ENCODE results near the gene ZNF358. TPM values are rescaled to one million over a fixed set of nuclear protein-coding genes. Genes with fewer than 3 reads are reported as not detected.

Gene ZNF358
- total RNA-seq, 4 donors from 2014 or later, result 19.1 to 69.1 (median 33.8) TPM

DNA sequence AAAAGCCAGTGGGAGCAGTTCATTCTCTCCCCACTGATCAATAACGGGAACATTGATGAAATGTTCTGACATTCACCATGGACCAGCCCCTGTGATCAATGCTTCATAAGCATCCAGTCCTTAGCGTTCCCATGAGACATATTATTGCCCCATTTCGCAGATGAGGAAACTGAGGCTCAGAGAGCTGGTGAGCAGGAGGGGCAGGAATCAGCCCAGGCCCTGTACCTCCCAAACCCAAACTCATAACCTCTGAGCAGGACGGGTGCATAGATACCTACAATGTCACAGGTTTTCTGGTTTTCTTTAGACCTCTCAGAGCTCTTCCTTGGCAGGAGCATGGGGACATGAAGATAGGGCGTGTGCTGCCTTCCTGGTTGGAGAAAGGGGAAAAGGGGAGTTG lies 8.6 kb downstream of the ZNF358 start:
- TF ChIP-seq, protein P1, sequence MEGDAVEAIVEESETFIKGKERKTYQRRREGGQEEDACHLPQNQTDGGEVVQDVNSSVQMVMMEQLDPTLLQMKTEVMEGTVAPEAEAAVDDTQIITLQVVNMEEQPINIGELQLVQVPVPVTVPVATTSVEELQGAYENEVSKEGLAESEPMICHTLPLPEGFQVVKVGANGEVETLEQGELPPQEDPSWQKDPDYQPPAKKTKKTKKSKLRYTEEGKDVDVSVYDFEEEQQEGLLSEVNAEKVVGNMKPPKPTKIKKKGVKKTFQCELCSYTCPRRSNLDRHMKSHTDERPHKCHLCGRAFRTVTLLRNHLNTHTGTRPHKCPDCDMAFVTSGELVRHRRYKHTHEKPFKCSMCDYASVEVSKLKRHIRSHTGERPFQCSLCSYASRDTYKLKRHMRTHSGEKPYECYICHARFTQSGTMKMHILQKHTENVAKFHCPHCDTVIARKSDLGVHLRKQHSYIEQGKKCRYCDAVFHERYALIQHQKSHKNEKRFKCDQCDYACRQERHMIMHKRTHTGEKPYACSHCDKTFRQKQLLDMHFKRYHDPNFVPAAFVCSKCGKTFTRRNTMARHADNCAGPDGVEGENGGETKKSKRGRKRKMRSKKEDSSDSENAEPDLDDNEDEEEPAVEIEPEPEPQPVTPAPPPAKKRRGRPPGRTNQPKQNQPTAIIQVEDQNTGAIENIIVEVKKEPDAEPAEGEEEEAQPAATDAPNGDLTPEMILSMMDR (IDR thresholded peaks at IDR 0.05), result no peak
- no peak for TF ChIP-seq POLR2A (IDR thresholded peaks at IDR 0.05)
- no peak overlapping the region for H3K27ac ChIP-seq
- no peak for DNase-seq
- intact Hi-C loops (cut with DNase I; ENCODE audit: low total_unique reads), result no loop called here
- no peak overlapping the region for H3K4me3 ChIP-seq
- H3K9me3 ChIP-seq, result no peaks in the 10 kb centered on the region
- H3K36me3 ChIP-seq, result no peaks in the 10 kb centered on the region
- H3K27me3 ChIP-seq, result no peaks in the 10 kb centered on the region
- peaks cover 0 to 8% of the 10 kb centered on the region in 2 donors for H3K4me1 ChIP-seq

DNA sequence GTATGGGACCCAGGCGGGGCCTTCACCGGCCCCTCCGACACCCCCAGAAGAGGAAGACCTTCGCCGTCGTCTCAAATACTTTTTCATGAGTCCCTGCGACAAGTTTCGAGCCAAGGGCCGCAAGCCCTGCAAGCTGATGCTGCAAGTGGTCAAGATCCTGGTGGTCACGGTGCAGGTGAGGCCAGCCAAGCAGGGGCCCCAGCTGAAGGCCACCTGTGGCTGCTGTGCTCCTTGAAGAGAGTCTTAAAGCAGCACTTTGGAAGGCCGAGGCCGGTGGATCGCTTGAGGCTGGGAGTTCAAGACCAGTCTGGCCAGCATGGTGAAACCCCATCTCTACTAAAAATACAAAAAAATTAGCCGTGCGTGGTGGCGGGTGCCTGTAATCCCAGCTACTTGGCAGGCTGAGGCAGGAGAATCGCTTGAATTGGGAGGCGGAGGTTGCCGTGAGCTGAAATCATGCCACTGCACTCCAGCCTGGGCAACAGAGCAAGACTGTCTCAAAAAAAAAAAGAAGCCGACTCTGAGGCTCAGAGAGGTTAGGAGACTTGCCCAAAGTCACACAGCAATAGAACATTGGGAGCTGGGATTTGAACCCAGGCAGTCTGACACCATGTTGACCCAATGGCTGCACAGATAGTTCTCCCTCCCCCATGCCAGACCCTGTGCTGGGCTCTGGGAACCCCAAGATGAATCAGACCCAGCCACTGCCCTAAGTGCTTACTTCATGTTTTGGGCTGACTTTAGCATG lies 9.3 kb downstream of the ZNF358 start:
- Histone ChIP-seq H3K4me3 (no peak overlapping the region), H3K9me3 (no peaks in the 10 kb centered on the region), H3K4me1 (peaks cover 0 to 8% of the 10 kb centered on the region in 2 donors), H3K27me3 (no peaks in the 10 kb centered on the region), H3K36me3 (no peaks in the 10 kb centered on the region), H3K27ac (no peak overlapping the region)
- TF ChIP-seq, protein P1 (IDR thresholded peaks at IDR 0.05), result no peak
- TF ChIP-seq POLR2A (IDR thresholded peaks at IDR 0.05), result no peak
- DNase-seq, result no peak
- intact Hi-C loops (cut with DNase I; ENCODE audit: low total_unique reads), result no loop called here

DNA sequence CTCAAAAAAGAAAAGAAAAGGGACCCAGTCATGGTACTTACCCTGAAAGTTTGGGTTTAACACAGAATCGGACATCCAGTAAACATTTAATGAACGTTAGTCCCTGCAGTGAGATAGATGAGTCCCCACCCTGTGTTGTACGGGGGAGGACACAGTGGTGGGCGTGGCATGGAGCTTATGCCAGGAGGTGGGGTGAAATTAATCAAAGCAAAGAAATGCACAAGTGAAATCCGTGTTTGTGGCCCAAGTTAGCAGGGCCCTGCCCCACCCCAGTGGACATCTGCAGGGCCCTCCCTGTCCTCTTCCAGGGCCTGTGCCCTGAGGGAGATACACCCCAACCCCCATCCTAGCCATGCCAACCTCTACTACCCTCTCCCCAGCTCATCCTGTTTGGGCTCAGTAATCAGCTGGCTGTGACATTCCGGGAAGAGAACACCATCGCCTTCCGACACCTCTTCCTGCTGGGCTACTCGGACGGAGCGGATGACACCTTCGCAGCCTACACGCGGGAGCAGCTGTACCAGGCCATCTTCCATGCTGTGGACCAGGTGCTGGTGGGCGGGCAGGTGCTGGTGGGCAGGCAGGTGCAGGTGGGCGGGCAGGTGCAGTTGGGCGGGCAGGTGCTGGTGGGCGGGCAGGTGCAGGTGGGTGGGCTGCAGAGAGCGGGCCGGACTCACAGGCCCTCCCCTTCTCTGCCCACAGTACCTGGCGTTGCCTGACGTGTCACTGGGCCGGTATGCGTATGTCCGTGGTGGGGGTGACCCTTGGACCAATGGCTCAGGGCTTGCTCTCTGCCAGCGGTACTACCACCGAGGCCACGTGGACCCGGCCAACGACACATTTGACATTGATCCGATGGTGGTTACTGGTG lies 10.4 kb downstream of the ZNF358 start:
- no peak overlapping the region for H3K4me3 ChIP-seq
- peaks cover 0 to 8% of the 10 kb centered on the region in 2 donors for H3K4me1 ChIP-seq
- H3K36me3 ChIP-seq, result no peaks in the 10 kb centered on the region
- no peak overlapping the region for H3K27ac ChIP-seq
- TF ChIP-seq POLR2A (IDR thresholded peaks at IDR 0.05), result no peak
- TF ChIP-seq, protein P1 (IDR thresholded peaks at IDR 0.05), result no peak
- intact Hi-C loops (cut with DNase I; ENCODE audit: low total_unique reads), result no loop called here
- H3K9me3 ChIP-seq, result no peaks in the 10 kb centered on the region
- H3K27me3 ChIP-seq, result no peaks in the 10 kb centered on the region
- DNase-seq, result no peak

DNA sequence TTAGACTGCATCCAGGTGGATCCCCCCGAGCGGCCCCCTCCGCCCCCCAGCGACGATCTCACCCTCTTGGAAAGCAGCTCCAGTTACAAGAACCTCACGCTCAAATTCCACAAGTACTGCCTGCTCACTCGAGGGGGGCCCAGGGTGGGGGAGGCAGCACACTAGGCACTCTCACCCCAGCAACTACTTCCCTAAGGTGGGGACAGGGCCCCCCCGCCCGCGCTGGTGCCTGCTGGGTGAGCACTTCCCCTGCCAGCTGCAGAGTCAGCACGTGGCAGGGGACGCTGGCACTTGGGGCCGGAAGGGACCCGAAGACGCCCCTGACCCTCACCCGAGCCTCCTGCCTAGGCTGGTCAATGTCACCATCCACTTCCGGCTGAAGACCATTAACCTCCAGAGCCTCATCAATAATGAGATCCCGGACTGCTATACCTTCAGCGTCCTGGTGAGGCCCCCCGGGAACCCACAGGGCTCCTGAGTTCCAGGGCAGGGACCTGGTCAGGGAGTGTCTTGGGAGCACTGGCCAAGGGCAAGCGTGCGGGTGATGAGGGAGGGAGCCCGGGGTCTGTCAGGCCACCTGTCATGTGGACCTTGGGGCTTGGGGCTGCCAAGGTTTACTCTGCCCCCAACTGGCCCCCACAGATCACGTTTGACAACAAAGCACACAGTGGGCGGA lies 11.8 kb downstream of the ZNF358 start:
- Histone ChIP-seq H3K4me3 (no peak overlapping the region), H3K9me3 (no peaks in the 10 kb centered on the region), H3K27ac (no peak overlapping the region), H3K27me3 (no peaks in the 10 kb centered on the region), H3K4me1 (peaks cover 0 to 8% of the 10 kb centered on the region in 2 donors), H3K36me3 (no peaks in the 10 kb centered on the region)
- DNase-seq, result no peak
- intact Hi-C loops (cut with DNase I; ENCODE audit: low total_unique reads), result no loop called here
- TF ChIP-seq, protein P1 (IDR thresholded peaks at IDR 0.05), result no peak
- no peak for TF ChIP-seq POLR2A (IDR thresholded peaks at IDR 0.05)

Data from uterus (tissue), 4 donors.